MCF 10A (cell line): ENCODE results near the gene RANBP2. TPM values are rescaled to one million over a fixed set of nuclear protein-coding genes. Genes with fewer than 3 reads are reported as not detected.
"Not testable (repeated sequence)": the region's sequence is repeated elsewhere in the genome, so short reads cannot be mapped to it uniquely, and the experiment has no call there.

ENCODE experiments used
- BruUV-seq: library from RNA; stranded (reverse); fragments of 400-500 nt; replicated peaks from 2 replicates; lab custom pipeline; 2021; lab: Mats Ljungman, UMichigan
- CTCF ChIA-PET: fragments of 300-600 bp; sonication (Branson Sonifier 250); formaldehyde crosslinking; extraction: SDS; loops from one replicate; lab custom pipeline; 2021; ENCODE audit warnings: antibody characterized with exemption, inconsistent platforms; lab: Yijun Ruan, JAX
- POLR2A ChIA-PET: fragments of 300-600, 350-650 bp; sonication (Branson Sonifier 250); formaldehyde crosslinking; extraction: SDS; loops from one replicate; lab custom pipeline; 2020; ENCODE audit warnings: antibody characterized with exemption, inconsistent platforms; lab: Yijun Ruan, JAX
- DNase-seq: peaks from one replicate; pipeline ENCODE4 v3.0.0-alpha.2; 2018; ENCODE audit not compliant: unreplicated experiment
- H3K27ac Mint-ChIP-seq: one replicate; pipeline ENCODE4 v1.8.0; 2022; ENCODE audit warnings: mild to moderate bottlenecking, low read depth, mixed read lengths; ENCODE audit not compliant: unreplicated experiment
- H3K27me3 Mint-ChIP-seq: one replicate; pipeline ENCODE4 v1.8.0; 2022; ENCODE audit warnings: mixed read lengths; ENCODE audit not compliant: insufficient read depth, unreplicated experiment
- H3K36me3 Mint-ChIP-seq: one replicate; pipeline ENCODE4 v1.8.0; 2022; ENCODE audit warnings: mild to moderate bottlenecking, moderate library complexity, mixed read lengths; ENCODE audit not compliant: insufficient read depth, unreplicated experiment
- H3K4me1 Mint-ChIP-seq: one replicate; pipeline ENCODE4 v1.8.0; 2022; ENCODE audit warnings: mixed read lengths; ENCODE audit not compliant: insufficient read depth, unreplicated experiment
- H3K4me3 Mint-ChIP-seq: one replicate; pipeline ENCODE4 v1.8.0; 2022; ENCODE audit warnings: mild to moderate bottlenecking, moderate library complexity, mixed read lengths; ENCODE audit not compliant: unreplicated experiment
- H3K9me3 Mint-ChIP-seq: one replicate; pipeline ENCODE4 v1.8.0; 2022; ENCODE audit warnings: mixed read lengths; ENCODE audit not compliant: unreplicated experiment
- intact Hi-C: fragments of 100-400 bp; cut with micrococcal nuclease; formaldehyde crosslinking; loops from 2 replicates; pipeline ENCODE4 v1.14.1; 2022
- total RNA-seq: library from RNA; stranded (reverse); gene quantifications from 2 replicates; pipeline ENCODE4 v1.2.3, GENCODE V29; 2022
- TF ChIP-seq, protein P1 (sequence below): fragments of 200-600 bp; IDR thresholded peaks from one replicate; pipeline ENCODE4 v1.8.0; 2022; ENCODE audit warnings: antibody characterized with exemption, mild to moderate bottlenecking; ENCODE audit not compliant: unreplicated experiment

RANBP2 gene
- total RNA-seq, 1 experiment from 2014 or later = 52.2 TPM

DNA sequence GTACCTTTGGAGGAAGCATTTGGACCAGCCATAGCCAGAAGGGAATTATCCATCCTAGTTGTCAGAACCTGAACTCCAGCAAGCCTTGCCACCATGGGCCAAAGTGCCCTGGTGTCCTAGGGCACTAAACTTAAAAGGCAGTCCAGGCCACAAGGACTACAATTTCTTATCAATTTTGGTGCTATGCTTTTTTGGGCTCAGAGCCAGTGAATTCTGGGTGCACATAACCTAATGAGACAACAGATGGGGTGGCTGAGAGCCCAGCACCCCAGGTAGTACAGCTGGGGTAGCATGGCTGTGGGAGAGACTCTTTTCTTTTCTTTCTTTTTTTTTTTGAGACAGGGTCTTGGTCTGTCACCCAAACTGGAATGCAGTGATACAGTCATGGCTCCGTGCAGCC lies 14.4 kb upstream of the RANBP2 start:
- H3K36me3 Mint-ChIP-seq = peaks cover 6% of the 10 kb centered on the region
- intact Hi-C loops = no loop called here
- H3K9me3 Mint-ChIP-seq = no peaks in the 10 kb centered on the region
- CTCF ChIA-PET = no interaction called here
- TF ChIP-seq, protein P1, sequence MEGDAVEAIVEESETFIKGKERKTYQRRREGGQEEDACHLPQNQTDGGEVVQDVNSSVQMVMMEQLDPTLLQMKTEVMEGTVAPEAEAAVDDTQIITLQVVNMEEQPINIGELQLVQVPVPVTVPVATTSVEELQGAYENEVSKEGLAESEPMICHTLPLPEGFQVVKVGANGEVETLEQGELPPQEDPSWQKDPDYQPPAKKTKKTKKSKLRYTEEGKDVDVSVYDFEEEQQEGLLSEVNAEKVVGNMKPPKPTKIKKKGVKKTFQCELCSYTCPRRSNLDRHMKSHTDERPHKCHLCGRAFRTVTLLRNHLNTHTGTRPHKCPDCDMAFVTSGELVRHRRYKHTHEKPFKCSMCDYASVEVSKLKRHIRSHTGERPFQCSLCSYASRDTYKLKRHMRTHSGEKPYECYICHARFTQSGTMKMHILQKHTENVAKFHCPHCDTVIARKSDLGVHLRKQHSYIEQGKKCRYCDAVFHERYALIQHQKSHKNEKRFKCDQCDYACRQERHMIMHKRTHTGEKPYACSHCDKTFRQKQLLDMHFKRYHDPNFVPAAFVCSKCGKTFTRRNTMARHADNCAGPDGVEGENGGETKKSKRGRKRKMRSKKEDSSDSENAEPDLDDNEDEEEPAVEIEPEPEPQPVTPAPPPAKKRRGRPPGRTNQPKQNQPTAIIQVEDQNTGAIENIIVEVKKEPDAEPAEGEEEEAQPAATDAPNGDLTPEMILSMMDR = no peak
- no TSS peak for BruUV-seq
- no peak for DNase-seq
- H3K4me3 Mint-ChIP-seq = no peak overlapping the region
- no peaks in the 10 kb centered on the region for H3K4me1 Mint-ChIP-seq
- H3K27me3 Mint-ChIP-seq = no peaks in the 10 kb centered on the region
- POLR2A ChIA-PET = no interaction called here
- no peak overlapping the region for H3K27ac Mint-ChIP-seq

DNA sequence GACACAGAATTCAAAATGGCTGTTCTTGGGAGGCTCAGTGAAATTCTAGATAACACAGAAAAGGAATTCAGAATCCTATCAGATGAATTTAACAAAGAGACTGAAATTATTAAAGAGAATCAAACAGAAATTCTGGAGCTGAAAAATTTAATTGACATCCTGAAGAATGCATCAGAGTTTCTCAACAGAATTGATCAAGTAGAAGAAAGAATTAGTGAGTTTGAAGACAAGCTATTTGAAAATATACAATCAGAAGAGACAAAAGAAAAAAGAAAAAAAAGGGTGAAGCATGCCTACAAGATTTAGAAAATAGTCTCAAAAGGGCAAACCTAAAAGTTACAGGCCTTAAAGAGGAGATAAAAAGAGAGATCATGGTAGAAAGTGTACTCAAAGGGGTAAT lies 12.0 kb upstream of the RANBP2 start:
- ChIA-PET CTCF (interaction anchor here (0.6 kb wide), 1 partner anchor 940 kb away, joined by 3 read pairs; no protein-coding TSS in a partner anchor), POLR2A (interaction anchor here (0.9 kb wide), 1 partner anchor 12 kb away, joined by 3 read pairs; the partner anchor contains the start of gene RANBP2)
- intact Hi-C loops = no loop called here
- no peaks in the 10 kb centered on the region for H3K4me1 Mint-ChIP-seq
- no peaks in the 10 kb centered on the region for H3K9me3 Mint-ChIP-seq
- no peak for DNase-seq
- no peaks in the 10 kb centered on the region for H3K27me3 Mint-ChIP-seq
- no TSS peak for BruUV-seq
- H3K4me3 Mint-ChIP-seq = no peak overlapping the region
- H3K36me3 Mint-ChIP-seq = peaks cover 3% of the 10 kb centered on the region
- TF ChIP-seq, protein P1 = no peak
- no peak overlapping the region for H3K27ac Mint-ChIP-seq

DNA sequence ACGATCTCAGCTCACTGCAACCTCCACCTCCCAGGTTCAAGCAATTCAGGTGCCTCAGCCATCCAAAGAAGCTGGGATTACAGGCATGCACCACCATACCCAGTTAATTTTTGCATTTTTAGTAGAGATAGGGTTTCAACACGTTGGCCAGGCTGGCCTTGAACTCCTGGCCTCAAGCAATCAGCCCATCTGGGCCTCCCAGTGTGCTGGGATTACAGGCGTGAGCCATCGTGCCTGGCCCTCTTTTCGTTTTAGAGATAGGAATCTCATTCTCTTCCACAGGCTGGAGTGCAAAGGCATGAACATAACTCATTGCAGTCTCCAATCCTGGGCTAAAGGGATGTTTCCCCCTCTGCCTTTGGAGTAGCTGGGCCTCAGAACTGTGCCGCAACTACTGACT lies 2.3 kb upstream of the RANBP2 start:
- H3K4me3 Mint-ChIP-seq, H3K27me3 Mint-ChIP-seq, H3K4me1 Mint-ChIP-seq, BruUV-seq, CTCF ChIA-PET, DNase-seq, H3K36me3 Mint-ChIP-seq, H3K9me3 Mint-ChIP-seq, H3K27ac Mint-ChIP-seq: not testable (repeated sequence)
- intact Hi-C loops = loop anchor here (5.0 kb wide), 1 partner anchor 35 kb away; no protein-coding TSS in a partner anchor
- POLR2A ChIA-PET = interaction anchor here (0.9 kb wide), 1 partner anchor 39 kb away, joined by 3 read pairs; no protein-coding TSS in a partner anchor

DNA sequence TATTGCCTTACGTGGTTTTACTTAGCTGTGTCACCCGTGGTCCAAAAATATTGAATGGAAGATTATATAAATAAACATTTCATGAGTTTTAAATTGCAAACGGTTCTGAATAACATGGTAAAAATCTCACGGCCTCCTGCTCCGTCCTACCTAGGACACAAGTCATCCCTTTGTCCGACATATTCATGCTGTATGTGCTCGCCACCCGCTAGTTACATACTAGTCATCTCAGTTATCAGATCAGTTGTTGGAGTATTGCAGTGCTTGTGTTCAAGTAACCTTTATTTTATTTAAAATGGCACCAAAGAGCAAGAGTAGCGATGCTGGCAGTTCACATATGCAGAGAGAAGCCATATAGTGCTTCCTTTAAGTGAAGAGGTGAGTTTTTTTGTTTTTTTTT lies 6.8 kb downstream of the RANBP2 start:
- POLR2A ChIA-PET, H3K27me3 Mint-ChIP-seq, DNase-seq, H3K4me3 Mint-ChIP-seq, H3K9me3 Mint-ChIP-seq, H3K36me3 Mint-ChIP-seq, H3K27ac Mint-ChIP-seq, intact Hi-C loops, BruUV-seq: not testable (repeated sequence)
- H3K4me1 Mint-ChIP-seq = peaks cover 18% of the 10 kb centered on the region
- CTCF ChIA-PET = interaction anchor here (0.6 kb wide), 1 partner anchor 376 kb away, joined by 3 read pairs; no protein-coding TSS in a partner anchor

DNA sequence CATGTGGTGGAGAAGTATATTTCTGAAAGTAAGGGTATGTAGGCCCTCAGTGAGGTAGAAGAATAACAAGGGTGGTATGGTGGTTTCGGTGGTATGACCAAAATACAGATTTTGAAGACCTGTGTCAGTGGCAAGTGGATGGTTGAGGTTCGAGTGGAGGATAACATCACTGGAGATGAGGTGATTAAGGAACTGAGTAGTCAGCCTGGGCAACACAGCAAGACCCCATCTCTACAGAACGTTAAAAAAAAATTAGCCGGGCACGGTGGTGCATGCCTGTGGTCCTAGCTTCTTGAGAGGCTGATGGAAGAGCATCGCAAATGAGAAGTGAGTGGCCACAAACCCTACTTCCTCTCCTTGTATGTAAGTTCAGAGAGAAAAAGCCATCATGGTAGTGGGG lies 15.4 kb downstream of the RANBP2 start:
- CTCF ChIA-PET, intact Hi-C loops: not testable (repeated sequence)
- H3K36me3 Mint-ChIP-seq = peaks cover 55% of the 10 kb centered on the region

DNA sequence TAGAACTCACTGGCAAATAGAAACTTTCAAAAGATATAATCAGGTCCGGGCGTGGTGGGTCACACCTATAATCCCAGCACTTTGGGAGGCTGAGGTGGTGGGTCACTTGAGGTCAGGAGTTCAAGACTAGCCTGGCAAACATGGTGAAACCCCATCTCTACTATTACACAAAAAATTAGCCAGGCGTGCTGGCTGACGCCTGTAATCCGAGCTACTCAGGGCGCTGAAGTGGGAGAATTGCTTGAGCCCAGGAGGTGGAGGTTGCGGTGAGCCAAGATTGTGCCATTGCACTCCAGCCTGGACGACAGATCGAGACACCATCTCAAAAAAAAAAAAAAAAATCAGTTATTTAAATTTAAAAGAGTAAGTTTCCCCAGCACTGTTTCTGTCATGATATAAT lies 38.7 kb downstream of the RANBP2 start:
- CTCF ChIA-PET = interaction anchor here (0.6 kb wide), 1 partner anchor 27 kb away, joined by 3 read pairs; no protein-coding TSS in a partner anchor
- POLR2A ChIA-PET, DNase-seq, H3K4me3 Mint-ChIP-seq, BruUV-seq, H3K9me3 Mint-ChIP-seq, H3K27ac Mint-ChIP-seq, intact Hi-C loops, H3K27me3 Mint-ChIP-seq, H3K4me1 Mint-ChIP-seq: not testable (repeated sequence)
- H3K36me3 Mint-ChIP-seq = peaks cover 64% of the 10 kb centered on the region

More for the DNA sequence above, 15.4 kb downstream of the RANBP2 start:
- H3K4me3 Mint-ChIP-seq, H3K27me3 Mint-ChIP-seq, BruUV-seq, H3K9me3 Mint-ChIP-seq, DNase-seq, POLR2A ChIA-PET: not testable (repeated sequence)
- Mint-ChIP-seq H3K4me1 (peaks cover 14% of the 10 kb centered on the region), H3K27ac (peak overlapping the region; percentile 77)

DNA sequence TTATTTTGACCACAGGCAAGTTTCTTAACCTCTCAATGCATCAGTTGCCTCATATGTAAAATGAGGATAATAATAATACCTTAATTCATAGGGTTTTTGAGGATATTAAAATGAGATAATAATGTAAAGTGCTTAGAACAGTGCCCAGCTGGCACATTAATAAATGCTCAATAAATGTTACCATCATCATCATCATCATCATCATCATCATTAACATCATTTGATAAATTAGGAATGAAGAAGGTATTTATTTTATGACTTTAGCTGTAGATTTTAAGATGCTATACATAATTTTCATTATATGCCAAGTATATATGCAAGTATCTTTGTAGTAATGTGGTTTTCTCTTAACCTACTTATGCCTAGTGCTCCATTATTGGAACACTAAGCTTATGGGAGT lies 43.3 kb downstream of the RANBP2 start:
- intact Hi-C loops, BruUV-seq, H3K4me3 Mint-ChIP-seq, H3K27me3 Mint-ChIP-seq, H3K9me3 Mint-ChIP-seq, H3K4me1 Mint-ChIP-seq, CTCF ChIA-PET, H3K27ac Mint-ChIP-seq, DNase-seq, POLR2A ChIA-PET: not testable (repeated sequence)
- H3K36me3 Mint-ChIP-seq = peaks cover 65% of the 10 kb centered on the region

DNA sequence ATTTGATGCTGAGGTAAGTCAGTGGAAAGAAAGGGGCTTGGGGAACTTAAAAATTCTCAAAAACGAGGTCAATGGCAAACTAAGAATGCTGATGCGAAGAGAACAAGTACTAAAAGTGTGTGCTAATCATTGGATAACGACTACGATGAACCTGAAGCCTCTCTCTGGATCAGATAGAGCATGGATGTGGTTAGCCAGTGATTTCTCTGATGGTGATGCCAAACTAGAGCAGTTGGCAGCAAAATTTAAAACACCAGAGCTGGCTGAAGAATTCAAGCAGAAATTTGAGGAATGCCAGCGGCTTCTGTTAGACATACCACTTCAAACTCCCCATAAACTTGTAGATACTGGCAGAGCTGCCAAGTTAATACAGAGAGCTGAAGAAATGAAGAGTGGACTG lies 47.4 kb downstream of the RANBP2 start:
- DNase-seq, POLR2A ChIA-PET, H3K4me1 Mint-ChIP-seq, intact Hi-C loops, CTCF ChIA-PET, H3K9me3 Mint-ChIP-seq, H3K27ac Mint-ChIP-seq, H3K27me3 Mint-ChIP-seq, H3K4me3 Mint-ChIP-seq, BruUV-seq: not testable (repeated sequence)
- peaks cover 58% of the 10 kb centered on the region for H3K36me3 Mint-ChIP-seq
